Cerebellar cortex (tissue), 1 donor: ENCODE data around the gene MBD6.

Experiments used
- DNase-seq: peaks from one replicate; pipeline ENCODE4 v3.0.0-alpha.2; 2015; ENCODE audit warnings: low spot score

The MBD6 gene

DNA sequence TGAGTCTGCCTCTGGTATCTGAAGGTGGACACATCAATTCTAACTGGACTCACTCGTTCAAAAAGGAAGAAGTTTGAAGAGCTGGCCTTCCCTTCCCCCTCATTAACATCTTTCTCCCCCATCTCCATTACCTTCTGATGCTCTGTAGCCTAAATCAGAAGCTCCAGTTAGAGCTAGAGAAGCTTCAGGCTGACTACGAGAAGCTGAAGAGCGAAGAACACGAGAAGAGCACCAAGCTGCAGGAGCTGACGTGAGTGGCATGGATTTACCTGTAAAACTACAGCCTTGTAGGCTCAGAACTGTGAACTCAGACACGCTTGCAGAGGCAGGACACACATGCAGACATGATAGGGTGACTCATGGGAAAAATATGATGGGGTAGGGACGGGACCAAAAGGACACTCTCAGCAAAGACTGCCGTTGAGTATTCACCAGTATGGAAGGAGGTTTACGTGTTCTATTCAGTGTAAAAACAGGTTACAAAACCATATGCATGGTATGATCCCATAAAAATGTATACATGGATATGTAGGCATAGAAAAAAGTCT lies 54.1 kb downstream of the MBD6 start:
- DNase-seq = no peak

DNA sequence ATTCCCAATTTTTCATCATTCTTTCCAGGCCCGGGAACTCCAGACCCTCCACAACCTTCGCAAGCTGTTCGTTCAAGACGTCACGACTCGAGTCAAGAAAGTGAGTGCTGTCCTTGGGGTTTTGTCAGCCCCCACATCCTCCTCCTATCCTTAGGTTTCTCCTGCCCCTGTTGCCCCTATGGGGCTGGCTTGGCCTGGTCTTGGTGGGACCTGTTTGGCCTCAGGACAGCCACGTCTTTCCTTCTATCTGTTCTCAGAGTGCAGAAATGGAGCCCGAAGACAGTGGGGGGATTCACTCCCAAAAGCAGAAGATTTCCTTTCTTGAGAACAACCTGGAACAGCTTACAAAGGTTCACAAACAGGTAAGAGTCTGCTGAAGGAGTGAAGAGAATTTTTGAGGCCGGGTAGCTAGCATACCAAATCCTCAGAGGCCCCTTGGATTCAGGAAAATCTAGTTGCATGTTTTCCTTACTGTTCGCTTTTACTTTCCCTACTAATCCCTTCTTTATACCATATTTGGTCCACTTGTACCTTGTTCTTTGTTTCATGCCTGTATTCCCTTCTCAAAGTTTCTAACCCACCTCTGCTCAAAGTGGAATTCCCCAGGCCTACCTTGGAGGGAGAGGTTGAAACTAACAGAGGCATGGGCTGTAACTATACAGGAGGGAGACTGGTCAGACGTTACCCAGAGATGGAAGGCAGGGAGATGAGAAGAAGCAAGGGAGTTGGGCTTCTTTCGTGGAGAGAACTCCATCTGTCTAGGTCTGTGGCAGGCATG lies 55.5 kb downstream of the MBD6 start:
- no peak for DNase-seq

DNA sequence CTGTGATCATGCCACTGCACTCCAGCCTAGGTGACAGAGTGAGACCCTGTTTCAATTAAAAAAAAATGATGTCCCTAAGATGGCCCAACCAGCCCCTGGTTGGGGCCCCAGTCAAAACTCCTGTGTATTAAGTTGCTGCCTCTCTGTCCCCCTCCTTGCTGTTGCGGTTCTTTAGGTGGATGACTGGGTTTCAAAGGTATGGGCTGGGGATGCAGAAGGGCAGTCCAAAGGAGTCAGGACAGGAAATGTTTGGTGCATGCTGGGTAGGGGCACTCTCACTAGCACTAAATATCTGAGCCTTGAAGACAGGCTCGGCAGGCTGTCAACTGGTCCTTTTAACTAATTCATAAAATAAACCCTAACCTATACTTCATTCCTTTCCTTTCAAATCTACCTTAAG lies 56.4 kb downstream of the MBD6 start:
- no peak for DNase-seq
